GM12878 (cell line): ENCODE measurements around the gene COL16A1.
A peak's percentile ranks its signal among the peaks of the same experiment; 100 is the strongest.

Experiments used
- DPF2 ChIP-seq: fragments of 450-650 bp; IDR thresholded peaks from 2 replicates; pipeline ENCODE4 v1.6.1; 2017; ENCODE audit warnings: mild to moderate bottlenecking
- FOXK2 ChIP-seq: fragments of 450-650 bp; IDR thresholded peaks from 2 replicates; pipeline ENCODE4 v1.6.1; 2017; ENCODE audit warnings: mild to moderate bottlenecking, moderate library complexity
- ZNF384 ChIP-seq: IDR thresholded peaks from 2 replicates; pipeline ENCODE4 v1.6.1; 2012; ENCODE audit warnings: low read depth, mild to moderate bottlenecking, low read length, improper control_type of control experiment, borderline replicate concordance
- TF ChIP-seq, protein P1 (sequence below), 3 experiments: IDR thresholded peaks in 2 of 3; conservative IDR thresholded peaks in 1 of 3; 2 replicates each; pipeline ENCODE4 v1.5.1; 2011; ENCODE audit warnings: low read depth in 3 of 3, low read length in 3 of 3, mild to moderate bottlenecking in 3 of 3, control low read depth in 2 of 3, moderate library complexity in 2 of 3, inconsistent platforms in 1 of 3, mixed read lengths in 1 of 3; ENCODE audit not compliant: control insufficient read depth in 2 of 3, insufficient read depth in 1 of 3; ENCODE audit errors: extremely low read depth in 1 of 3
- TF ChIP-seq, protein P2 (sequence below): fragments of 450-650 bp; IDR thresholded peaks from 2 replicates; pipeline ENCODE4 v1.6.1; 2016; ENCODE audit warnings: mild to moderate bottlenecking

DNA sequence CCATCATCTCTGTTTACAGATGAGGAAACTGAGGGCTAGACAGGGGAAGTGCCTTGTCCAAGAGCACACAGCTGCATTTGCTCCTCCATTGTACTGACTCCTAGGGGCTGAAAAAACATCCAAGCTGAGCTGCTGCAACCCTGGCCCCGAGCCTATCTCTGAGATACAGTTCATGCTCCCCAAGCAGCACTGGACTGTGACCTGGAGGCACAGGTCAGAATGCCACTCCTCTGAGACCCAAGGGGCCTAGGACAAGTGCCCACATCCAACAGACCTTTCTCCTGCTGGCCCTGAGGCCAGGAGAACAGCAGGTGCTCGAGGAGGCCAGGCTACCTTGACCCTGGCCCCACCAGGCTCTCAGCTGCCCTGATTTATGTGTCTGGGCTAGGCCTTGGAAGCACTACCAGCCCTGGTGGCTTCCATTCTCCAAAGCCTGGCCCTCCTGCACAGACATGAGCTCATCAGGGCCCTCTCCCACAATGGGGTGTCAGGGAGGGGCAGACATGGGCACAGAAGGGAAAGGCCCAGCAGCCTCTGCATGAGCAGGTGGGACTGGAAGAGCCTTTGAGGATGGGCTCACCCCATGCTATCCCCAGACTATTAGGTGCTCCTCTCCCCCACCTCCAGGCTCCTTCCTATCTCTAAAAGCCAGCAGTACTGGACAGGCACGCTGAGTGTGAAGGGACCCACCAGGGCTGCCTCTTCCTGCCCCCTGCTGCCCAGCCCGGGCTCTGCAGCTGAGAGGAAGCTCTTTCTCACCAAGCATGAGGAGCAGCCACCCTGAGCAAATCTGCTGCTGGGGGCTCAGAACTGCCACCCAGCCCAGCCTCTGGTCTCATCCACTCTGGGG lies 41.5 kb upstream of the COL16A1 start:
- TF ChIP-seq, protein P1, sequence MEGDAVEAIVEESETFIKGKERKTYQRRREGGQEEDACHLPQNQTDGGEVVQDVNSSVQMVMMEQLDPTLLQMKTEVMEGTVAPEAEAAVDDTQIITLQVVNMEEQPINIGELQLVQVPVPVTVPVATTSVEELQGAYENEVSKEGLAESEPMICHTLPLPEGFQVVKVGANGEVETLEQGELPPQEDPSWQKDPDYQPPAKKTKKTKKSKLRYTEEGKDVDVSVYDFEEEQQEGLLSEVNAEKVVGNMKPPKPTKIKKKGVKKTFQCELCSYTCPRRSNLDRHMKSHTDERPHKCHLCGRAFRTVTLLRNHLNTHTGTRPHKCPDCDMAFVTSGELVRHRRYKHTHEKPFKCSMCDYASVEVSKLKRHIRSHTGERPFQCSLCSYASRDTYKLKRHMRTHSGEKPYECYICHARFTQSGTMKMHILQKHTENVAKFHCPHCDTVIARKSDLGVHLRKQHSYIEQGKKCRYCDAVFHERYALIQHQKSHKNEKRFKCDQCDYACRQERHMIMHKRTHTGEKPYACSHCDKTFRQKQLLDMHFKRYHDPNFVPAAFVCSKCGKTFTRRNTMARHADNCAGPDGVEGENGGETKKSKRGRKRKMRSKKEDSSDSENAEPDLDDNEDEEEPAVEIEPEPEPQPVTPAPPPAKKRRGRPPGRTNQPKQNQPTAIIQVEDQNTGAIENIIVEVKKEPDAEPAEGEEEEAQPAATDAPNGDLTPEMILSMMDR (IDR thresholded peaks at IDR 0.05 in 2 of 3, conservative IDR thresholded peaks at IDR 0.05 in 1 of 3; ENCODE audit: control insufficient read depth in 2 of 3, extremely low read depth in 1 of 3, insufficient read depth in 1 of 3, low read depth in 3 of 3, low read length in 3 of 3), result peak; percentile 69 to 87 (median 81)
- TF ChIP-seq, protein P2, sequence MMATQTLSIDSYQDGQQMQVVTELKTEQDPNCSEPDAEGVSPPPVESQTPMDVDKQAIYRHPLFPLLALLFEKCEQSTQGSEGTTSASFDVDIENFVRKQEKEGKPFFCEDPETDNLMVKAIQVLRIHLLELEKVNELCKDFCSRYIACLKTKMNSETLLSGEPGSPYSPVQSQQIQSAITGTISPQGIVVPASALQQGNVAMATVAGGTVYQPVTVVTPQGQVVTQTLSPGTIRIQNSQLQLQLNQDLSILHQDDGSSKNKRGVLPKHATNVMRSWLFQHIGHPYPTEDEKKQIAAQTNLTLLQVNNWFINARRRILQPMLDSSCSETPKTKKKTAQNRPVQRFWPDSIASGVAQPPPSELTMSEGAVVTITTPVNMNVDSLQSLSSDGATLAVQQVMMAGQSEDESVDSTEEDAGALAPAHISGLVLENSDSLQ, result no peak
- TF ChIP-seq DPF2, result no peak
- TF ChIP-seq FOXK2, result no peak
- TF ChIP-seq ZNF384, result no peak
